Keratinocyte (primary cell): Measurements from ENCODE around the gene PRKCA.

Experiments
- CTCF ChIP-seq, 3 experiments: IDR thresholded peaks in 1 of 3; conservative IDR thresholded peaks in 1 of 3; optimal IDR thresholded peaks in 1 of 3; 2 replicates in 2 of 3; 3 replicates in 1 of 3; pipeline versions ENCODE3 to v1.5.1; 2011; ENCODE audit warnings: low read length in 3 of 3, mild to moderate bottlenecking in 3 of 3, moderate library complexity in 2 of 3, control low read depth in 1 of 3, inconsistent platforms in 1 of 3; ENCODE audit not compliant: insufficient read depth in 2 of 3; ENCODE audit errors: extremely low read depth in 1 of 3
- EZH2 ChIP-seq: IDR thresholded peaks from one replicate; pipeline ENCODE4 v1.6.1; 2012; ENCODE audit warnings: inconsistent platforms, mild to moderate bottlenecking, low read length, moderate library complexity

- no peak for TF ChIP-seq CTCF (optimal IDR thresholded peaks at IDR 0.05 in 1 of 3, IDR thresholded peaks at IDR 0.05 in 1 of 3, conservative IDR thresholded peaks at IDR 0.05 in 1 of 3; ENCODE audit: extremely low read depth in 1 of 3, insufficient read depth in 2 of 3, low read length in 3 of 3)
- no peak for TF ChIP-seq EZH2
Measured at GRCh38 chr17:66803474-66803951, 501.1 kb downstream of the PRKCA start.
